Activated T-helper 1 cell treated with anti-CD3 and anti-CD28 coated beads, Interleukin-12 subunit alpha, Interleukin-12 subunit beta, Interleukin-2, Interleukin-4 antibody, amounts not matched to agents 30 ng/mL and 10 ng/mL and 1 ng/mL, durations not matched to agents 14 hours and 24 hours and 36 hours (primary cell): Measurements from ENCODE around the gene GBF1. TPM values are rescaled to one million over a fixed set of nuclear protein-coding genes. Genes with fewer than 3 reads are reported as not detected.

ENCODE experiments used
- DNase-seq: peaks from one replicate; pipeline ENCODE4 v3.0.0; 2021; ENCODE audit warnings: low spot score
- H3K27ac Mint-ChIP-seq: one replicate; pipeline ENCODE4 v1.8.0; 2021; ENCODE audit warnings: mild to moderate bottlenecking, mixed read lengths
- H3K27me3 Mint-ChIP-seq: one replicate; pipeline ENCODE4 v1.8.0; 2022; ENCODE audit warnings: mild to moderate bottlenecking, moderate library complexity, mixed read lengths; ENCODE audit not compliant: insufficient read depth
- H3K36me3 Mint-ChIP-seq: one replicate; pipeline ENCODE4 v1.8.0; 2021; ENCODE audit warnings: low read depth, mixed read lengths
- H3K4me1 Mint-ChIP-seq: one replicate; pipeline ENCODE4 v1.8.0; 2021; ENCODE audit warnings: low read depth, mixed read lengths
- H3K4me3 Mint-ChIP-seq: one replicate; pipeline ENCODE4 v1.8.0; 2021; ENCODE audit warnings: mild to moderate bottlenecking, moderate library complexity, mixed read lengths
- H3K9me3 Mint-ChIP-seq: one replicate; pipeline ENCODE4 v1.8.0; 2021; ENCODE audit warnings: mixed read lengths
- intact Hi-C: fragments of 100-400 bp; cut with micrococcal nuclease; formaldehyde crosslinking; loops from one replicate; pipeline ENCODE4 v1.15.1; 2024
- total RNA-seq: library from RNA; stranded (reverse); gene quantifications from 2 replicates; pipeline ENCODE4 v1.2.3, GENCODE V29; 2022

GBF1 gene
- total RNA-seq, 1 donor from 2014 or later, result 46.7 TPM

DNA sequence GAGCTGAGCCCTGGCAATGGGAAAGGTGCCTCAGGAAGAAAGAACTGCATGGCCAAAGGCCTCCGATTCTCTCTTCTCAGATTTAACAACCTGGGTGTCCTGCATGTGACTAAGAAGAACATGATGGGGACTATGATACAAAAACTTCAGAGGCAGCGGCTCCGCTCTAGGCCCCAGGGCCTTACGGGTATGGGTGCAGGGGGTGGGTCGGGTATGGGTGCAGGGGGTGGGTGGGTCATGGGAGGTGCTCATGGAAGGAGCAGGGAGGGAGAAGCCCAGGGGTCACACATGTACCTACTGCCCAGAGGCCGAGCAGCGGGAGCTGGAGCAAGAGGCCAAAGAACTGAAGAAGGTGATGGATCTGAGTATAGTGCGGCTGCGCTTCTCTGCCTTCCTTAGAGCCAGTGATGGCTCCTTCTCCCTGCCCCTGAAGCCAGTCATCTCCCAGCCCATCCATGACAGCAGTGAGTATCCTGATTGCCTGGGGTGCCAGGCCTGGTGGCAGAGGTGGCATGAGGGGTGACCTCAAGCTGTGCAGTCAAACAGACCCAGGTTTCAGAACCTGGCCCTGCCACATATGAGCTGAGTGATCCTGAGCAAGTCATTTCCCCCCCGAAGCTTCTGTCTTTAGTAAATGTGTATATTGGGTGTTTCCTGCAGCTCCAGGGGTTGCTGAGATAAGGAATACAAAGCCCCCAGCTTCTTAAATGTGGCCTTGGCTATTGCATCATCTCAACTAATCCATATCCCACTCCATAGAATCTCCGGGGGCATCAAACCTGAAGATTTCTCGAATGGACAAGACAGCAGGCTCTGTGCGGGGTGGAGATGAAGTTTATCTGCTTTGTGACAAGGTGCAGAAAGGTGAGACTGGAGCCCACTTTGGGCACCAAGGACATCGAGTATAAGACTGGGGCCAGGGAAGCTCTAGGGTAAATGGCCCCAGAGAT lies 152.2 kb downstream of the GBF1 start:
- Mint-ChIP-seq H3K27me3 (no peaks in the 10 kb centered on the region), H3K4me1 (peaks cover 54% of the 10 kb centered on the region), H3K4me3 (peak overlapping the region; percentile 90), H3K36me3 (peaks cover 47% of the 10 kb centered on the region), H3K27ac (peak overlapping the region; percentile 72), H3K9me3 (no peaks in the 10 kb centered on the region)
- intact Hi-C loops, result loop anchor here (10.0 kb wide), 2 partner anchors 583 to 797 kb away; partner anchors contain the start of genes NT5C2 and OGA
- no peak for DNase-seq

DNA sequence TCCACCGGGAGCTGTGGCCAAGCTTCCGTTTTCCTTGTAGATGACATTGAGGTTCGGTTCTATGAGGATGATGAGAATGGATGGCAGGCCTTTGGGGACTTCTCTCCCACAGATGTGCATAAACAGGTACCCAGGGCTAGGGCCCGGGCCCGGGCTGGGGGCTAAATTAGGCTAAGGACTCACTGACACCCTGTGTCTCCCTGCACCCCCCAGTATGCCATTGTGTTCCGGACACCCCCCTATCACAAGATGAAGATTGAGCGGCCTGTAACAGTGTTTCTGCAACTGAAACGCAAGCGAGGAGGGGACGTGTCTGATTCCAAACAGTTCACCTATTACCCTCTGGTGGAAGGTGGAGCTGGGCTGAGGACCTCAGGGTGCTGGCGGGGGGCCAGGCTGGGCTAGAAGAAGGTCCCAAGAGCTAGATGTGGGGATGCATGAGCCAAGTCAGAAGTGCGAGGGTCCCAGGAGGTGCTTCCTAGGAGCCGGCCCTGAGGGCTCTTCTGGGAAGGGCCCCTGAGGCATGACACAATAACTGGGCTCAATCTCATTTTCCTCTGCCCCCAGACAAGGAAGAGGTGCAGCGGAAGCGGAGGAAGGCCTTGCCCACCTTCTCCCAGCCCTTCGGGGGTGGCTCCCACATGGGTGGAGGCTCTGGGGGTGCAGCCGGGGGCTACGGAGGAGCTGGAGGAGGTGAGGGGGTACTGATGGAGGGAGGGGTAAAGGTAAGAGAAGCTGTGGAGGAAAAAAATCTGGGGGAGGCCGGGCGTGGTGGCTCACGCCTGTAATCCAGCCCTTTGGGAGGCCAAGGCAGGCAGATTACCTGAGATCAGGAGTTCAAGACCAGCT lies 153.1 kb downstream of the GBF1 start:
- Mint-ChIP-seq H3K36me3 (peaks cover 48% of the 10 kb centered on the region), H3K27ac (peak overlapping the region; percentile 63), H3K27me3 (no peaks in the 10 kb centered on the region), H3K4me1 (peaks cover 46% of the 10 kb centered on the region), H3K9me3 (no peaks in the 10 kb centered on the region), H3K4me3 (peak overlapping the region; percentile 90)
- DNase-seq, result no peak
- intact Hi-C loops, result loop anchor here (1.0 to 10.0 kb wide), 7 partner anchors 23 to 796 kb away; partner anchors contain the start of genes ELOVL3, NT5C2 and OGA

DNA sequence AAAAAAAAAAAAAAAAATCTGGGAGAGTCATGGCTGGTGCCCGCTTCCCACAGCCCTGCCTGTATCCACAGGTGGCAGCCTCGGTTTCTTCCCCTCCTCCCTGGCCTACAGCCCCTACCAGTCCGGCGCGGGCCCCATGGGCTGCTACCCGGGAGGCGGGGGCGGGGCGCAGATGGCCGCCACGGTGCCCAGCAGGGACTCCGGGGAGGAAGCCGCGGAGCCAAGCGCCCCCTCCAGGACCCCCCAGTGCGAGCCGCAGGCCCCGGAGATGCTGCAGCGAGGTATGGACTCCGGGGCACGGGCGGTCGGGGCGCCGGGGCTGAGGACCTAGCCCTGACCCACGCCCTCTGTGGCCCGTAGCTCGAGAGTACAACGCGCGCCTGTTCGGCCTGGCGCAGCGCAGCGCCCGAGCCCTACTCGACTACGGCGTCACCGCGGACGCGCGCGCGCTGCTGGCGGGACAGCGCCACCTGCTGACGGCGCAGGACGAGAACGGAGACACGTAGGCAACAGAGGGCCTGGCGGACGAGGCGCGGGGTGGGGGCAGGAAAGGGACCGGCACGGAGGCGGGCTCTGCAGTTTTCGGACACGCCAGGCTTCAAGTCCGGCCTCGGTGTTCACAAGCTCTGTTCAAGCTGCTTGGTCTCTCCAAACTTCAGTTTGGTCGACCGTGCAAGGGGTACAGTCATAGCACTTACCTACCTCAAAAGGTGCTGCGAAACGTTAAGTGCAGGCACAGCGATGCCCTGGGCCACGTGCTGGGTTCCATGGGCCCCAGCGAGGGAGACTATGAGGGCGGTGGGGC lies 154.1 kb downstream of the GBF1 start:
- Mint-ChIP-seq H3K4me1 (peaks cover 42% of the 10 kb centered on the region), H3K4me3 (peak overlapping the region; percentile 90), H3K9me3 (no peaks in the 10 kb centered on the region), H3K27me3 (no peaks in the 10 kb centered on the region), H3K27ac (peak overlapping the region; percentile 63), H3K36me3 (peaks cover 49% of the 10 kb centered on the region)
- intact Hi-C loops, result loop anchor here (1.0 to 10.0 kb wide), 7 partner anchors 22 to 795 kb away; partner anchors contain the start of genes ELOVL3, NT5C2 and OGA
- peak; percentile 86 for DNase-seq

DNA sequence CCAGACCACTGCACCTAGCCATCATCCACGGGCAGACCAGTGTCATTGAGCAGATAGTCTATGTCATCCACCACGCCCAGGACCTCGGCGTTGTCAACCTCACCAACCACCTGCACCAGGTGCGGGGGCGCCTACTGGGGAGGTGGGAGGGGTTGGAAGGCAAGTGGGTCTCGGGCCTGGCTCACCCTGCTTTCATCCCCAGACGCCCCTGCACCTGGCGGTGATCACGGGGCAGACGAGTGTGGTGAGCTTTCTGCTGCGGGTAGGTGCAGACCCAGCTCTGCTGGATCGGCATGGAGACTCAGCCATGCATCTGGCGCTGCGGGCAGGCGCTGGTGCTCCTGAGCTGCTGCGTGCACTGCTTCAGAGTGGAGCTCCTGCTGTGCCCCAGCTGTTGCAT lies 154.7 kb downstream of the GBF1 start:
- Mint-ChIP-seq H3K4me3 (peak overlapping the region; percentile 72), H3K4me1 (peaks cover 42% of the 10 kb centered on the region), H3K27me3 (no peaks in the 10 kb centered on the region), H3K36me3 (peaks cover 50% of the 10 kb centered on the region), H3K9me3 (no peaks in the 10 kb centered on the region), H3K27ac (peak overlapping the region; percentile 58)
- intact Hi-C loops, result no loop called here
- no peak for DNase-seq

DNA sequence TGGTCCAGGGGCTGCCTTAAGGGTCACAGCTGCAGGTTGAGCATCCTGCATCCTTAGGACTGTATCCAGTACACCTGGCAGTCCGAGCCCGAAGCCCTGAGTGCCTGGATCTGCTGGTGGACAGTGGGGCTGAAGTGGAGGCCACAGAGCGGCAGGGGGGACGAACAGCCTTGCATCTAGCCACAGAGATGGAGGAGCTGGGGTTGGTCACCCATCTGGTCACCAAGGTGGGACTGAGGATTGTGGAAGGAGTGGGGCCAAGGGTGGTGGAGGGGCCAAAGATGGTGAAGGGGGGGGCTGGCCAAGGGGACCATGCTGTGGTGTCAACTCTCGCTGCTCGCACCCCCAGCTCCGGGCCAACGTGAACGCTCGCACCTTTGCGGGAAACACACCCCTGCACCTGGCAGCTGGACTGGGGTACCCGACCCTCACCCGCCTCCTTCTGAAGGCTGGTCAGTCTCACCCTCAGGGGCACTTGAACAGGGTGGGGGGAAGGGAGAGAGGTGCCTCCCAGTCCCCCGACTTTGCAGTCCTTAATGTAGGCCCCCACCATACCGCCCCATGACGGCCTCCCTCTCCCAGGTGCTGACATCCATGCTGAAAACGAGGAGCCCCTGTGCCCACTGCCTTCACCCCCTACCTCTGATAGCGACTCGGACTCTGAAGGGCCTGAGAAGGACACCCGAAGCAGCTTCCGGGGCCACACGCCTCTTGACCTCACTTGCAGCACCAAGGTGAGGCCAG lies 155.4 kb downstream of the GBF1 start:
- DNase-seq, result no peak
- H3K27me3 Mint-ChIP-seq, result no peaks in the 10 kb centered on the region
- no peak overlapping the region for H3K4me3 Mint-ChIP-seq
- peak overlapping the region; percentile 29 for H3K27ac Mint-ChIP-seq
- peaks cover 47% of the 10 kb centered on the region for H3K4me1 Mint-ChIP-seq
- H3K9me3 Mint-ChIP-seq, result no peaks in the 10 kb centered on the region
- peaks cover 48% of the 10 kb centered on the region for H3K36me3 Mint-ChIP-seq
- intact Hi-C loops, result no loop called here

DNA sequence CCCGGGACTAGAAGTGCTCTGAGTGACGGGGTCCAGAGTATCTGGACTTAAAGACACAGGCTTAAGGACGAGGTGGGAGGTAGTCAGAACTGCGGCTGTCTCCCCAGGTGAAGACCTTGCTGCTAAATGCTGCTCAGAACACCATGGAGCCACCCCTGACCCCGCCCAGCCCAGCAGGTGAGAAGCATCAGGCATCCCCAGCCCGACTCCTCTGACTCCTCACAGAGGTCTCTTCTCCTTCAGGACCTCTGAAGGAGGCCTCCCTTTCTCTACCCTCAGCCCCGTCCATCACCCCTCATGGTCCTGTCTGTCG lies 156.0 kb downstream of the GBF1 start:
- no peak overlapping the region for H3K4me3 Mint-ChIP-seq
- no peaks in the 10 kb centered on the region for H3K27me3 Mint-ChIP-seq
- no peak for DNase-seq
- intact Hi-C loops, result no loop called here
- no peaks in the 10 kb centered on the region for H3K9me3 Mint-ChIP-seq
- no peak overlapping the region for H3K27ac Mint-ChIP-seq
- peaks cover 44% of the 10 kb centered on the region for H3K36me3 Mint-ChIP-seq
- peaks cover 49% of the 10 kb centered on the region for H3K4me1 Mint-ChIP-seq

DNA sequence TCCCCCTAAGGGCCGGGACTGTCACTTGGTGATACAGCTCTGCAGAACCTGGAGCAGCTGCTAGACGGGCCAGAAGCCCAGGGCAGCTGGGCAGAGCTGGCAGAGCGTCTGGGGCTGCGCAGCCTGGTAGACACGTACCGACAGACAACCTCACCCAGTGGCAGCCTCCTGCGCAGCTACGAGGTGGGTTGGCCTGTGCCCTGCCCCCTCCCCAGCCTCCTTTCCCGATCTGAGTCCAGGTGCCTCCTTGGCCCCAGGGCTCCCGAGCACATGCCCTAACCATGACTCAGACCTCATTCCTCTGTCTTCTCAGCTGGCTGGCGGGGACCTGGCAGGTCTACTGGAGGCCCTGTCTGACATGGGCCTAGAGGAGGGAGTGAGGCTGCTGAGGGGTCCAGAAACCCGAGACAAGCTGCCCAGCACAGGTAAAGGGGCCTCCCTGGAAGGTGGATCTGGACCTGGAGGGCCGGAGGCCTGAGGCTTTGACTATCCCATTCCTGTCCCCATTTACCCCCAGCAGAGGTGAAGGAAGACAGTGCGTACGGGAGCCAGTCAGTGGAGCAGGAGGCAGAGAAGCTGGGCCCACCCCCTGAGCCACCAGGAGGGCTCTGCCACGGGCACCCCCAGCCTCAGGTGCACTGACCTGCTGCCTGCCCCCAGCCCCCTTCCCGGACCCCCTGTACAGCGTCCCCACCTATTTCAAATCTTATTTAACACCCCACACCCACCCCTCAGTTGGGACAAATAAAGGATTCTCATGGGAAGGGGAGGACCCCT lies 156.6 kb downstream of the GBF1 start:
- Mint-ChIP-seq H3K27ac (no peak overlapping the region), H3K9me3 (no peaks in the 10 kb centered on the region), H3K27me3 (no peaks in the 10 kb centered on the region), H3K36me3 (peaks cover 38% of the 10 kb centered on the region), H3K4me1 (peaks cover 46% of the 10 kb centered on the region), H3K4me3 (no peak overlapping the region)
- intact Hi-C loops, result no loop called here
- no peak for DNase-seq

DNA sequence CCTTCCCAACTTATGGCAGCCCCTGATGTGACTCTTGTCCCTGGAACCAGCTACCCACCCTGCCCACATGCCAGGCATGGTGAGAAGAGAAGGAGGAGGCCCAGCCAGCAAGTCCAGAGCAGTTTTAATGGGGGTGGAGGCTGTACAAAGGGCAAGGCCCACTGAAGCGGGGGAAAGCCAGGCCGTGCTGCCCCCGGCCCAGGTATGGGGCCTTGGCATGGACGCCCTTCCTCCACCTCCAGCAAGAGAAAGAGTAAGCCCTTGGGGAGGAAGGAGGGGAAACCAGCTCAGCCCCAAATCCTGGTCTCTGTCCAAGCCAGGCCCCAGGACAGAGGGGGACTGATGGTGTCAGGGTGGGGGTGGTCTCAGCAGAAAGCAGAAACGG lies 157.2 kb downstream of the GBF1 start:
- intact Hi-C loops, result no loop called here
- Mint-ChIP-seq H3K36me3 (peaks cover 34% of the 10 kb centered on the region), H3K9me3 (no peaks in the 10 kb centered on the region), H3K27ac (no peak overlapping the region), H3K27me3 (no peaks in the 10 kb centered on the region), H3K4me3 (no peak overlapping the region), H3K4me1 (peaks cover 46% of the 10 kb centered on the region)
- DNase-seq, result no peak

DNA sequence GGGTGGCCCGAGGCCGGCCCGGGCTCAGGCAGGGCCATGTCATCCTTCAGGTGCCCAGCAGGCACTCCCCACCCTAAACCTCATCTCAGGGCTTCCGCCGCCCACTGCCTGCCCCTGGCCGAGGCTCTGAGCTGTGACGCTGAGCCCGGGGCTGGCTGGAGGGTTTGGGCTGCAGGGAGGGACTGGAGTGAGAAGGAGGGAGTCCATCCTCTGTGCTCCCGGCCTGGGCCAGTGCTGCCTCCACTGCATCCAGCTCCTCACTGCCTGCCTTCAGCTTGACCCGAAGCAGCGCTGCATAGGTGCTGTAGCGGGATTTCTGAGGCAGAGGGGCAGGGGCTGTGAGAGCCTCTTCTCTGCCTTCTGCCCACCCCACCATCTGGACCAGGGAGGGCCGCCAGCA lies 157.8 kb downstream of the GBF1 start:
- H3K36me3 Mint-ChIP-seq, result peaks cover 28% of the 10 kb centered on the region
- H3K27ac Mint-ChIP-seq, result no peak overlapping the region
- intact Hi-C loops, result no loop called here
- H3K4me3 Mint-ChIP-seq, result no peak overlapping the region
- H3K27me3 Mint-ChIP-seq, result peaks cover under 1% of the 10 kb centered on the region
- no peaks in the 10 kb centered on the region for H3K9me3 Mint-ChIP-seq
- H3K4me1 Mint-ChIP-seq, result peaks cover 41% of the 10 kb centered on the region
- DNase-seq, result no peak

DNA sequence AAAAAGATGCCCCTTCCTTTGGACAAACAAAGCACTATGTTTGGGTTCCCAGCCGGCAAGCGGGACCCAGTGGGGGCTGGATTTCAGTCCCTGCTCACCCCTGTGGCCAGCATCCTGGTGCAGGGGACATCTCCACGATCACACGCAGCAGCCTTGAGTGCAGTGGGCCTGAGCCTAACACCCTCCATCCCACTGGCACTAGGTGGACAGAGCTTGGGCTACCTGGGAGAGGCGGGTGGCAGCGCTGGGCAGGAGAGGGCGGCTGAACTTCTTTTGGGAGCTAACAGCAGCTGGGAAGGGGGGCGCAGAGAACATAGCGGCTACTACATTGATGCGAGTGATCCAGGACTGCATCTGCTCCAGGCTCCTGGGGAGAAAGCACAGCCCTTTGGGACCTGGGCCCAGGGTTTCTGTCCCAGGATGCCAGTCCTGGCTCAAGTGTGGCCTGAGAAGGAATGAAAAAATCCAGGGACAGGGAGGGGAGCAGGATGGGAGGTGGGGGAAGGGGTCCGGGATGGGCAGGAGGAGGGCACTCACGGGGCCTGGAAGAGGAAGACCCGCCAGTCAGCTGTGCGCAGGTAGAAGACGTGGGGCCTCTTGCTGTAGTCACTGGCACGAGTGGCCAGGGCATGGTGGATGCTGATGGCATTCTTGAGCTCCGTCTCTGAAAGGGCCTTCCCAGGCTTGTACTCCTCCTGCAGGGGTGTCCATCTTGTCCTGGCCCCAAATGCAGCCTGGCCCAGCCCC lies 159.2 kb downstream of the GBF1 start:
- no peak for DNase-seq
- Mint-ChIP-seq H3K4me3 (no peak overlapping the region), H3K27me3 (peaks cover 6% of the 10 kb centered on the region), H3K9me3 (no peaks in the 10 kb centered on the region), H3K27ac (no peak overlapping the region), H3K4me1 (peaks cover 40% of the 10 kb centered on the region), H3K36me3 (peaks cover 23% of the 10 kb centered on the region)
- intact Hi-C loops, result no loop called here

DNA sequence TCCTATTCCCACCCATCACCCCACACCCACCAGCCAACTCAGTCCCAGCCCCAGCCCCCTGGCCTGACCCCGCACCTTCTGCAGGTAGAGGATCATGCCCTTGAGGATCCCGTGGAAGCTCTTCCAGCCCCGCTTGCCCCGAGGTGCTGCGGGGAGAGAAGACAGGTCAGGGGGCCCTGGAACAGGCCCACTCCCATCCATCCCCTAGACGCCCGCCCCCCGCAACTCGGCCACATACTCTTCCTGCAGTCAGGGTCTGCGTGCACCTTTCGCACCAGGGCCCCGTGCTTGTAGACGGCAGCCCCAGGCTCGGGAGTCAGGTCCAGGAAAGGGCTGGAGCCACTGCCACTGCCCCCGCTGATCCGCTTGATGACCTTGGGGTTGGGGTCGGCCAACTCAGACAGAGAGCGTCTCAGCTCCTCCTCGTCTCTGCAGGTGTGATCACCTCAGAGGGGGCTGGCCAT lies 159.8 kb downstream of the GBF1 start:
- Mint-ChIP-seq H3K36me3 (peaks cover 19% of the 10 kb centered on the region), H3K27ac (no peak overlapping the region), H3K9me3 (no peaks in the 10 kb centered on the region), H3K4me1 (peaks cover 40% of the 10 kb centered on the region), H3K4me3 (no peak overlapping the region), H3K27me3 (peaks cover 9% of the 10 kb centered on the region)
- intact Hi-C loops, result no loop called here
- no peak for DNase-seq
